ENCODE data around the gene CD151. TPM values are rescaled to one million over a fixed set of nuclear protein-coding genes. Genes with fewer than 3 reads are reported as not detected.

Gene CD151
- total RNA-seq, 1 experiment from 2014 or later, result 127 TPM

DNA sequence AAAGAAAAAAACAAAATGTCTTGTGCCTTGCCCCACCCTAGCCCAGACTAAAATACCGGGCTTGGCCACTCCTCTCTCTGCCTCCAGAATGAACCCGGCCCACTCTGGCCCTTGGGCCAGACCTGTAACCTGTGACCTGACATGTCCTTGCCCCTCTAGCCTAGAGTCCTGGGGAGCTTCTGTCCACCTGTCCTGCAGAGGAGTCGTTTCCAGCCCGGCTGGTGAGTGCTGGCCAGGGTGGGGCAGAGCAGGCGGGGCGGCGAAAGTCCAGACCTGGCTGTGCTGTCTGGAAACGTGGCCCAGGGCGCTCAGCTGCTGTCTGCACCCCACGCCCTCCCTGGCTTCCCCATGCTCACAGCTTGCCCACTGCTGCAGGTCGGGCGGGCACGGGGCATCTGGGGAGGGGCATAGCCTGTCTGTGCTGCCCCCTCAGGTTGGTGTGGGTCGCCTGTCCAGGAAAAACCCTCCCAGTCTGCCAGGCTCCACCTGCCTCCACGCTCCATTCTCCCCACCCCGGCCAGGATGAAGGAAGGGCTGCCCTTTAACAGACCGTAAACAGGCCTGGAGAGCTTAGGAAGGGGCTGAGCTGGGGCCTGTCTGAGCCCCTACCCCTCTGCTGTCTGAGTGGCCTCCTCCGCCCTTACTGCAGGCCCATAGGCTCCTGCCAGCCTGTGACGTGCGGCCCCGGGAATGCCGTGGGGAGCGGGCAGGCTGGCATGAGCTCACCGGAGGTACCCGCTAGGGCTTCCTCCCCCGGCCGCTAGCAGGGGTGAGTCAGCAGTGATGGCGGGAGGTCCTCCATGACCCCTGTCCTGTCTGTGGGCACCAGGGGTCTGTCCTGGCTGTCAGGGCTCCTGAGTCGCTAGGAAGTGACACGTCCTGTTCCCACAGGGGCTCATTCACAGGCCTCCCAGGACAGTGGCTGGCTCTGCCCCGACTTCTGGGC is 1.9 kb downstream of the CD151 start:
- CTCF ChIA-PET, result no interaction called here
- TSS peak; percentile 42 for BruUV-seq (replicated peaks)
- Histone ChIP-seq H3K27ac (ENCODE audit: low read depth, low read length, poor library complexity, severe bottlenecking) (peak overlapping the region; percentile 63), H3K4me1 (ENCODE audit: insufficient read depth, low read length, poor library complexity, severe bottlenecking) (peaks cover 12% of the 10 kb centered on the region), H3K4me3 (ENCODE audit: low read depth, low read length, poor library complexity, severe bottlenecking) (peak overlapping the region; percentile 21), H3K27me3 (replicated peaks; ENCODE audit: insufficient read depth, low read depth, low read length, poor library complexity) (no peaks in the 10 kb centered on the region), H3K36me3 (ENCODE audit: insufficient read depth, low read length, poor library complexity, severe bottlenecking) (peaks cover 23% of the 10 kb centered on the region), H3K9me3 (ENCODE audit: low read depth, low read length, poor library complexity, severe bottlenecking) (no peaks in the 10 kb centered on the region)
- TF ChIP-seq, protein P1, sequence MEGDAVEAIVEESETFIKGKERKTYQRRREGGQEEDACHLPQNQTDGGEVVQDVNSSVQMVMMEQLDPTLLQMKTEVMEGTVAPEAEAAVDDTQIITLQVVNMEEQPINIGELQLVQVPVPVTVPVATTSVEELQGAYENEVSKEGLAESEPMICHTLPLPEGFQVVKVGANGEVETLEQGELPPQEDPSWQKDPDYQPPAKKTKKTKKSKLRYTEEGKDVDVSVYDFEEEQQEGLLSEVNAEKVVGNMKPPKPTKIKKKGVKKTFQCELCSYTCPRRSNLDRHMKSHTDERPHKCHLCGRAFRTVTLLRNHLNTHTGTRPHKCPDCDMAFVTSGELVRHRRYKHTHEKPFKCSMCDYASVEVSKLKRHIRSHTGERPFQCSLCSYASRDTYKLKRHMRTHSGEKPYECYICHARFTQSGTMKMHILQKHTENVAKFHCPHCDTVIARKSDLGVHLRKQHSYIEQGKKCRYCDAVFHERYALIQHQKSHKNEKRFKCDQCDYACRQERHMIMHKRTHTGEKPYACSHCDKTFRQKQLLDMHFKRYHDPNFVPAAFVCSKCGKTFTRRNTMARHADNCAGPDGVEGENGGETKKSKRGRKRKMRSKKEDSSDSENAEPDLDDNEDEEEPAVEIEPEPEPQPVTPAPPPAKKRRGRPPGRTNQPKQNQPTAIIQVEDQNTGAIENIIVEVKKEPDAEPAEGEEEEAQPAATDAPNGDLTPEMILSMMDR (conservative IDR thresholded peaks at IDR 0.05; ENCODE audit: low read depth, low read length), result no peak
- intact Hi-C loops (cut with micrococcal nuclease; ENCODE audit: unreplicated experiment), result no loop called here
- DNase-seq (ENCODE audit: low spot score), result peak; percentile 78
- POLR2A ChIA-PET (ENCODE audit: low non-redundant PET), result no interaction called here

DNA sequence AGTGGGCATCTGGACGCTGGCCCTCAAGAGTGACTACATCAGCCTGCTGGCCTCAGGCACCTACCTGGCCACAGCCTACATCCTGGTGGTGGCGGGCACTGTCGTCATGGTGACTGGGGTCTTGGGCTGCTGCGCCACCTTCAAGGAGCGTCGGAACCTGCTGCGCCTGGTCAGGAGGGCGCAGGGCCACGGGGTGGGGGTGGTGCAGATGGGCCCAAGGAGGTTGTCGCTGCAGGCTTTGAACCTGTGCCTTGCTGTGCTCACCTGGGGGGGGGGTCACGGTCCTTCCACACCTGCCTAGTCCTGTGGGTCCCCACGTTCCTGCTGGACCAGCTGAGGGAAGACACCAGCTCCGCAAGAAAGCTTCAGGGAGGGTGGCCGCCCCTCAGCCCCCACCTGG is 3.5 kb downstream of the CD151 start:
- Histone ChIP-seq H3K27me3 (replicated peaks; ENCODE audit: insufficient read depth, low read depth, low read length, poor library complexity) (no peaks in the 10 kb centered on the region), H3K9me3 (ENCODE audit: low read depth, low read length, poor library complexity, severe bottlenecking) (no peaks in the 10 kb centered on the region), H3K36me3 (ENCODE audit: insufficient read depth, low read length, poor library complexity, severe bottlenecking) (peaks cover 28% of the 10 kb centered on the region), H3K27ac (ENCODE audit: low read depth, low read length, poor library complexity, severe bottlenecking) (no peak overlapping the region), H3K4me1 (ENCODE audit: insufficient read depth, low read length, poor library complexity, severe bottlenecking) (peaks cover 6% of the 10 kb centered on the region), H3K4me3 (ENCODE audit: low read depth, low read length, poor library complexity, severe bottlenecking) (no peak overlapping the region)
- ChIA-PET CTCF (no interaction called here), POLR2A (ENCODE audit: low non-redundant PET) (no interaction called here)
- DNase-seq (ENCODE audit: low spot score), result no peak
- no TSS peak for BruUV-seq (replicated peaks)
- no peak for TF ChIP-seq EZH2 (IDR thresholded peaks at IDR 0.05; ENCODE audit: borderline replicate concordance, low read depth, low read length, poor library complexity, severe bottlenecking)
- TF ChIP-seq, protein P1 (conservative IDR thresholded peaks at IDR 0.05; ENCODE audit: low read depth, low read length), result no peak
- intact Hi-C loops (cut with micrococcal nuclease; ENCODE audit: unreplicated experiment), result no loop called here

DNA sequence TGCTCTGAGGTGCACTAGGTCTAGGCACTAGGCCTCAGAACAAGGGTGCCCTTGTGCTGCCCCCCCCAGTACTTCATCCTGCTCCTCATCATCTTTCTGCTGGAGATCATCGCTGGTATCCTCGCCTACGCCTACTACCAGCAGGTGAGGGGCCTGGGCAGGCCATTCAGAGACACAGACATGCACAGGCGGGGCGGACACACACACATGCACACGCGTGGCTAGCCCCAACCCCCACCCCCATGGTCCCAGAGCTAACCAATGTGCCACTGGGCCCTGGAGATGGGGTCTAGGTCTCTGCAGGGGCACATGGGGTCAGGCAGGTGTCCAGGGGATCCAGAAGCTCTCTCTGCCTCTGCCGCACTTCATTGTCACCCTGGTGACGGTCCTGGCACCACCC is 3.9 kb downstream of the CD151 start:
- Histone ChIP-seq H3K27me3 (replicated peaks; ENCODE audit: insufficient read depth, low read depth, low read length, poor library complexity) (no peaks in the 10 kb centered on the region), H3K36me3 (ENCODE audit: insufficient read depth, low read length, poor library complexity, severe bottlenecking) (peaks cover 28% of the 10 kb centered on the region), H3K9me3 (ENCODE audit: low read depth, low read length, poor library complexity, severe bottlenecking) (no peaks in the 10 kb centered on the region), H3K27ac (ENCODE audit: low read depth, low read length, poor library complexity, severe bottlenecking) (no peak overlapping the region), H3K4me1 (ENCODE audit: insufficient read depth, low read length, poor library complexity, severe bottlenecking) (peaks cover 6% of the 10 kb centered on the region), H3K4me3 (ENCODE audit: low read depth, low read length, poor library complexity, severe bottlenecking) (no peak overlapping the region)
- ChIA-PET CTCF (no interaction called here), POLR2A (ENCODE audit: low non-redundant PET) (no interaction called here)
- TF ChIP-seq, protein P1 (conservative IDR thresholded peaks at IDR 0.05; ENCODE audit: low read depth, low read length), result no peak
- no peak for TF ChIP-seq EZH2 (IDR thresholded peaks at IDR 0.05; ENCODE audit: borderline replicate concordance, low read depth, low read length, poor library complexity, severe bottlenecking)
- no TSS peak for BruUV-seq (replicated peaks)
- intact Hi-C loops (cut with micrococcal nuclease; ENCODE audit: unreplicated experiment), result no loop called here
- no peak for DNase-seq (ENCODE audit: low spot score)
